IMR-90 (cell line): ENCODE results near the gene ADAP1. TPM values are rescaled to one million over a fixed set of nuclear protein-coding genes. Genes with fewer than 3 reads are reported as not detected.

Source experiments
- ATAC-seq: fragments of 200-7000 bp; cut with Tn5 transposase; 2 replicates; pipeline ENCODE4 v1.9.1; 2020; ENCODE audit warnings: low read depth, mild to moderate bottlenecking, moderate library complexity
- BruUV-seq: library from RNA; stranded (reverse); fragments of 400-500 nt; replicated peaks from 2 replicates; lab custom pipeline; 2021; lab: Mats Ljungman, UMichigan
- CTCF ChIA-PET: fragments of 300-600 bp; formaldehyde crosslinking; extraction: SDS; loops from one replicate; lab custom pipeline; 2021; ENCODE audit warnings: antibody characterized with exemption; lab: Yijun Ruan, JAX
- POLR2A ChIA-PET: fragments of 300-600 bp; sonication (Branson Sonifier 250); formaldehyde crosslinking; loops from one replicate; lab custom pipeline; 2022; ENCODE audit warnings: antibody characterized with exemption; ENCODE audit not compliant: unreplicated experiment; lab: Charles Lee
- DNase-seq: peaks from one replicate; pipeline ENCODE4 v3.0.0; 2013
- H2AFZ ChIP-seq: replicated peaks from 2 replicates; pipeline ENCODE3; 2013; ENCODE audit warnings: low read length, mild to moderate bottlenecking; ENCODE audit not compliant: poor library complexity
- H2AK5ac ChIP-seq: 2 replicates; pipeline ENCODE4 v1.6.1; 2013; ENCODE audit warnings: low read depth, low read length, inconsistent platforms
- H2AK9ac ChIP-seq: replicated peaks from 2 replicates; pipeline ENCODE3; 2013; ENCODE audit warnings: mild to moderate bottlenecking, low read depth, low read length, moderate library complexity; ENCODE audit not compliant: poor library complexity
- H2BK120ac ChIP-seq: 2 replicates; pipeline ENCODE4 v1.6.1; 2013; ENCODE audit warnings: low read depth, low read length, inconsistent platforms
- H2BK15ac ChIP-seq: 3 replicates; pipeline ENCODE4 v1.6.1; 2013; ENCODE audit warnings: low read depth, low read length, inconsistent platforms
- H2BK20ac ChIP-seq: 2 replicates; pipeline ENCODE4 v1.6.1; 2013; ENCODE audit warnings: low read depth, mild to moderate bottlenecking, inconsistent platforms, low read length, moderate library complexity
- H2BK5ac ChIP-seq: 2 replicates; pipeline ENCODE4 v1.6.1; 2013; ENCODE audit warnings: mild to moderate bottlenecking, low read depth, low read length, inconsistent platforms; ENCODE audit not compliant: poor library complexity, severe bottlenecking
- H3K14ac ChIP-seq: replicated peaks from 2 replicates; pipeline ENCODE4 v1.6.1; 2013; ENCODE audit warnings: low read depth, low read length, inconsistent platforms
- H3K18ac ChIP-seq: 2 replicates; pipeline ENCODE4 v1.6.1; 2013; ENCODE audit warnings: low read depth, low read length, control low read depth
- H3K23ac ChIP-seq: 2 replicates; pipeline ENCODE4 v1.6.1; 2013; ENCODE audit warnings: low read depth, low read length, inconsistent platforms
- H3K27ac ChIP-seq: 2 replicates; pipeline ENCODE4 v1.5.1; 2013; ENCODE audit warnings: mild to moderate bottlenecking, control low read depth, low read length; ENCODE audit not compliant: insufficient read depth
- H3K27me3 ChIP-seq: 2 replicates; pipeline ENCODE4 v1.6.1; 2013; ENCODE audit warnings: low read length; ENCODE audit not compliant: control insufficient read depth, insufficient read depth
- H3K36me3 ChIP-seq: 2 replicates; pipeline ENCODE4 v1.6.1; 2013; ENCODE audit warnings: low read length, mixed read lengths; ENCODE audit not compliant: control insufficient read depth, insufficient read depth
- H3K4ac ChIP-seq: 2 replicates; pipeline ENCODE4 v1.6.1; 2013; ENCODE audit warnings: low read depth, low read length, inconsistent platforms
- H3K4me1 ChIP-seq: 2 replicates; pipeline ENCODE4 v1.6.1; 2013; ENCODE audit warnings: low read length, mixed read lengths; ENCODE audit not compliant: control insufficient read depth, insufficient read depth
- H3K4me2 ChIP-seq: 2 replicates; pipeline ENCODE4 v1.6.1; 2013; ENCODE audit warnings: low read depth, mild to moderate bottlenecking, control low read depth, low read length, moderate library complexity
- H3K4me3 ChIP-seq: 2 replicates; pipeline ENCODE4 v1.5.1; 2013; ENCODE audit warnings: low read depth, mild to moderate bottlenecking, control low read depth, low read length, moderate library complexity; ENCODE audit not compliant: insufficient read depth
- H3K56ac ChIP-seq: 2 replicates; pipeline ENCODE4 v1.6.1; 2013; ENCODE audit warnings: low read length, inconsistent platforms; ENCODE audit not compliant: insufficient read depth; ENCODE audit errors: extremely low read depth
- H3K79me1 ChIP-seq, 2 experiments: 2 replicates each; pipeline ENCODE4 v1.6.1; 2013; ENCODE audit warnings: low read length in 2 of 2, inconsistent platforms in 1 of 2, low read depth in 1 of 2
- H3K9ac ChIP-seq: 2 replicates; pipeline ENCODE4 v1.6.1; 2013; ENCODE audit warnings: low read depth, low read length, control low read depth
- H3K9me1 ChIP-seq: 2 replicates; pipeline ENCODE4 v1.6.1; 2013; ENCODE audit warnings: low read length, inconsistent platforms; ENCODE audit not compliant: insufficient read depth
- H3K9me3 ChIP-seq: 2 replicates; pipeline ENCODE4 v1.6.1; 2013; ENCODE audit warnings: low read length; ENCODE audit not compliant: control insufficient read depth, insufficient read depth
- H4K20me1 ChIP-seq: 2 replicates; pipeline ENCODE4 v1.6.1; 2013; ENCODE audit warnings: low read length, inconsistent platforms; ENCODE audit not compliant: insufficient read depth
- H4K5ac ChIP-seq: 2 replicates; pipeline ENCODE4 v1.6.1; 2013; ENCODE audit warnings: mild to moderate bottlenecking, low read depth, low read length, control low read depth
- H4K8ac ChIP-seq, 2 experiments: 2 replicates each; pipeline ENCODE4 v1.6.1; 2013; ENCODE audit warnings: low read depth in 2 of 2, low read length in 2 of 2, control low read depth in 1 of 2, inconsistent platforms in 1 of 2
- H4K91ac ChIP-seq: 2 replicates; pipeline ENCODE4 v1.6.1; 2013; ENCODE audit warnings: low read depth, low read length, inconsistent platforms; ENCODE audit not compliant: insufficient read depth
- BHLHE40 ChIP-seq: fragments of 150-350 bp; IDR thresholded peaks from 2 replicates; pipeline ENCODE4 v1.6.1; 2016; ENCODE audit warnings: mild to moderate bottlenecking, low read depth, low read length
- NFE2L2 ChIP-seq: fragments of 150-350 bp; IDR thresholded peaks from 2 replicates; pipeline ENCODE4 v1.6.1; 2016; ENCODE audit warnings: low read depth, mild to moderate bottlenecking, low read length
- WGBS, 2 experiments: methylation state at CpG; one replicate each; pipeline versions ENCODE4 v1.1.5 to v1.1.7; 2013; ENCODE audit warnings: missing lambda C conversion rate in 2 of 2; ENCODE audit not compliant: insufficient read length in 1 of 2; ENCODE audit errors: extremely low coverage in 2 of 2; 5-methylcytosine and 5-hydroxymethylcytosine counted together
- dilution Hi-C: fragments of 300-500 bp; cut with HindIII; formaldehyde crosslinking; loops from one replicate; pipeline ENCODE4 v1.14.3; 2018; ENCODE audit warnings: low sequenced_read_pairs; ENCODE audit not compliant: unreplicated experiment
- in situ Hi-C: fragments of 300-500 bp; cut with MboI; formaldehyde crosslinking; loops from 3 replicates; pipeline ENCODE4 v1.14.3; 2019; ENCODE audit warnings: low sequenced_read_pairs, inconsistent platforms, mixed read lengths
- intact Hi-C: fragments of 100-400 bp; cut with micrococcal nuclease; formaldehyde crosslinking; loops from 2 replicates; pipeline ENCODE4 v1.10.0; 2022
- polyA plus RNA-seq, 3 experiments: library from polyadenylated mRNA; depleted of rRNA; stranded (reverse); fragments of >200 nt; gene quantifications; 2 replicates each; pipeline ENCODE4 v1.2.3, GENCODE V29; 2012; ENCODE audit warnings: low replicate concordance in 1 of 3
- total RNA-seq: library from RNA; depleted of rRNA; stranded (reverse); fragments of >200 nt; gene quantifications from 2 replicates; pipeline ENCODE4 v1.2.3, GENCODE V29; 2012

Gene ADAP1
- total and polyA plus RNA-seq, 2 of the 4 experiments (the other 2 are of a cell fraction), result 1.4 to 2.0 TPM

DNA sequence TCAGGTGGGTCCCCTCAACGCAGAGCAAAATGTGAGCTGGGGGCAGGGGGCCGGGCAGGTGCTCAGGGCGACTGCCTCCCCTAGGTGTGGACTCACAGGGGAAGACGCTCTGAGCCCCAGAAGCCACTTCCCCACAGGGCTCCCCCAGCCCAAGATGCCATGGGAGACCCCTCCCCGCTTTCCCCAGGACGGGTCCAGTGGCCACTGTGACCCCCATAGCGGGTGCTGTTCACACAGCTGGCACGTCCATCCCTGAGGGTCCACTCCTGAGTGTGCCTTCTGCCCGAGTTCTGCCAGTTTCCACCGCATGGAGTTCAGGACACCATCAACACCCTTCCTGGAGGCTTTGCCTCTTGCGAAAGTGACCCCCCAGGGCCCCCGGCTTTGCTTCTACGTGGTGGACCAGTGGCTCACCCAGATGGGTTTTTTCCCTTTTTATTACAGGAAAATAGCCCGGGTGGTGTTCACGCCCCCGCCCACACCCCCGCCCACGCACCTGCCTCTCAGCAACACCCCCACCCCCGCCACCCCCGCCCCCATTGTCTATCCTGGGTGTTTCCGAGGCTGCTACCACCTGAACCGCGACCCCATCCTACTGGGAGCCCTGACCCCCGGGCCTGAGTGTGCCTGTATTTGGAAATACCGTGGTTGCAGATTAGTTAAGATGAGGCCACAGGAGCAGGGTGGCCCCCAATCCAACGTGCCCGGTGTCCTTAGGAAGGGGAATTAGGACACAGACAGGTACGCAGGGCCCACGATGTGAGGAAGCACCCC lies 32.0 kb downstream of the ADAP1 start:
- 88% methylated on average over 6 of the region's 29 CpGs; no CpG with 5 or more reads in 1 of the 2 experiments for whole genome bisulfite sequencing, 2 experiments
- peak overlapping the region; percentile 65 for H2AK9ac ChIP-seq
- TF ChIP-seq NFE2L2, result no peak
- no peak for TF ChIP-seq BHLHE40

More for the DNA sequence above, 32.0 kb downstream of the ADAP1 start:
- Histone ChIP-seq H2BK120ac (no peak overlapping the region; the same call in 1 of the 2 replicates), H3K36me3 (no peaks in the 10 kb centered on the region), H4K91ac (no peak overlapping the region), H2AFZ (peak overlapping the region; percentile 89), H3K56ac (no peak overlapping the region), H2BK15ac (no peak overlapping the region), H3K4me3 (no peak overlapping the region), H3K79me1 (no peaks in the 10 kb centered on the region), H3K9me1 (no peaks in the 10 kb centered on the region), H3K4me2 (no peak overlapping the region), H3K27me3 (no peaks in the 10 kb centered on the region), H2AK5ac (no peak overlapping the region), H2BK20ac (0 out of 2 replicates have a peak overlapping the region, but pooled peaks have one; percentile 6), H3K4ac (no peak overlapping the region), H3K14ac (no peak overlapping the region), H3K27ac (no peak overlapping the region), H3K9me3 (no peaks in the 10 kb centered on the region), H3K23ac (no peak overlapping the region), H4K20me1 (no peaks in the 10 kb centered on the region), H4K5ac (no peak overlapping the region), H3K9ac (no peak overlapping the region), H3K18ac (no peak overlapping the region), H2BK5ac (no peak overlapping the region), H3K4me1 (peaks cover 7% of the 10 kb centered on the region), H4K8ac (no peak overlapping the region)
- ChIA-PET CTCF (no interaction called here), POLR2A (no interaction called here)
- in situ Hi-C loops (no loop called here), intact Hi-C loops (no loop called here), dilution Hi-C loops (no loop called here)
- no peak for DNase-seq
- ATAC-seq, result no peak
- no TSS peak for BruUV-seq
